Liver (tissue), 9 donors: ENCODE data around the gene TBCD. TPM values are rescaled to one million over a fixed set of nuclear protein-coding genes. Genes with fewer than 3 reads are reported as not detected.

Experiments
- DNase-seq: peaks from one replicate; pipeline ENCODE4 v3.0.0-alpha.2; 2017; ENCODE audit warnings: low spot score
- H3K27ac ChIP-seq, 2 donors: one replicate each; pipeline ENCODE4 v1.7.0; 2013; ENCODE audit warnings: inconsistent platforms in 2 of 2, low read length in 2 of 2, control low read depth in 1 of 2, low read depth in 1 of 2, mild to moderate bottlenecking in 1 of 2
- H3K27me3 ChIP-seq, 4 donors: one replicate each; pipeline versions ENCODE4 v1.6.1 to v1.7.0; 2013; ENCODE audit warnings: low read length in 3 of 4, inconsistent platforms in 1 of 4, mild to moderate bottlenecking in 1 of 4, moderate library complexity in 1 of 4; ENCODE audit not compliant: control insufficient read depth in 4 of 4, insufficient read depth in 4 of 4
- H3K36me3 ChIP-seq, 4 donors: one replicate each; pipeline versions ENCODE4 v1.6.1 to v1.7.0; 2013; ENCODE audit warnings: low read length in 3 of 4, mild to moderate bottlenecking in 3 of 4, low read depth in 1 of 4, moderate library complexity in 1 of 4; ENCODE audit not compliant: control insufficient read depth in 4 of 4, insufficient read depth in 3 of 4
- H3K4me1 ChIP-seq, 4 donors: one replicate each; pipeline versions ENCODE4 v1.6.1 to v1.7.0; 2013; ENCODE audit warnings: low read length in 3 of 4, mild to moderate bottlenecking in 3 of 4, moderate library complexity in 1 of 4; ENCODE audit not compliant: control insufficient read depth in 4 of 4, insufficient read depth in 4 of 4
- H3K4me3 ChIP-seq, 3 donors: one replicate each; pipeline versions ENCODE4 v1.6.1 to v1.7.0; 2013; ENCODE audit warnings: low read length in 3 of 3, control low read depth in 1 of 3, low read depth in 1 of 3, mild to moderate bottlenecking in 1 of 3
- H3K9ac ChIP-seq, 2 donors: one replicate each; pipeline ENCODE4 v1.7.0; 2013; ENCODE audit warnings: low read length in 2 of 2, mild to moderate bottlenecking in 2 of 2, moderate library complexity in 2 of 2, control low read depth in 1 of 2, low read depth in 1 of 2
- H3K9me3 ChIP-seq, 4 donors: one replicate each; pipeline versions ENCODE4 v1.6.1 to v1.7.0; 2013; ENCODE audit warnings: low read length in 3 of 4; ENCODE audit not compliant: control insufficient read depth in 4 of 4
- ATF3 ChIP-seq: IDR thresholded peaks from 2 replicates; pipeline ENCODE4 v1.6.1; 2016; ENCODE audit warnings: antibody characterized with exemption
- CTCF ChIP-seq: fragments of 150-350 bp; IDR thresholded peaks from 2 replicates; pipeline ENCODE4 v1.5.1; 2017; ENCODE audit warnings: improper control_type of control experiment, low read depth, low read length; ENCODE audit not compliant: missing input control
- EGR1 ChIP-seq, 2 donors: IDR thresholded peaks; 2 replicates each; pipeline ENCODE4 v1.6.1; 2016 to 2018; ENCODE audit warnings: antibody characterized with exemption in 2 of 2, low read depth in 2 of 2
- FOXA1 ChIP-seq: IDR thresholded peaks from 2 replicates; pipeline ENCODE4 v1.6.1; 2016; ENCODE audit warnings: antibody characterized with exemption
- FOXA2 ChIP-seq: IDR thresholded peaks from 2 replicates; pipeline ENCODE4 v1.6.1; 2016; ENCODE audit warnings: antibody characterized with exemption
- GABPA ChIP-seq, 2 donors: IDR thresholded peaks in 1 of 2; conservative IDR thresholded peaks in 1 of 2; 2 replicates each; pipeline ENCODE4 v1.6.1; 2016; ENCODE audit warnings: antibody characterized with exemption in 2 of 2, mild to moderate bottlenecking in 1 of 2, moderate library complexity in 1 of 2
- HNF4A ChIP-seq, 2 donors: conservative IDR thresholded peaks; 2 replicates each; pipeline ENCODE4 v1.6.1; 2016; ENCODE audit warnings: antibody characterized with exemption in 2 of 2, mild to moderate bottlenecking in 2 of 2
- HNF4G ChIP-seq: IDR thresholded peaks from 2 replicates; pipeline ENCODE4 v1.6.1; 2016; ENCODE audit warnings: antibody characterized with exemption
- JUND ChIP-seq, 2 donors: IDR thresholded peaks; 2 replicates each; pipeline ENCODE4 v1.6.1; 2016; ENCODE audit warnings: antibody characterized with exemption in 2 of 2
- NR2F2 ChIP-seq: IDR thresholded peaks from 2 replicates; pipeline ENCODE4 v1.6.1; 2016; ENCODE audit warnings: antibody characterized with exemption
- RAD21 ChIP-seq, 2 donors: IDR thresholded peaks; 2 replicates each; pipeline ENCODE4 v1.6.1; 2016; ENCODE audit warnings: antibody characterized with exemption in 2 of 2, mild to moderate bottlenecking in 2 of 2
- REST ChIP-seq: IDR thresholded peaks from 2 replicates; pipeline ENCODE4 v1.6.1; 2016; ENCODE audit warnings: antibody characterized with exemption, mild to moderate bottlenecking
- RXRA ChIP-seq, 2 donors: IDR thresholded peaks; 2 replicates each; pipeline ENCODE4 v1.6.1; 2017 to 2018; ENCODE audit warnings: antibody characterized with exemption in 2 of 2, mild to moderate bottlenecking in 1 of 2
- SP1 ChIP-seq: IDR thresholded peaks from 2 replicates; pipeline ENCODE4 v1.6.1; 2018; ENCODE audit warnings: antibody characterized with exemption, mild to moderate bottlenecking
- TAF1 ChIP-seq: conservative IDR thresholded peaks from 2 replicates; pipeline ENCODE4 v1.6.1; 2016; ENCODE audit warnings: antibody characterized with exemption, mild to moderate bottlenecking
- YY1 ChIP-seq: IDR thresholded peaks from 2 replicates; pipeline ENCODE4 v1.6.1; 2016; ENCODE audit warnings: antibody characterized with exemption, mild to moderate bottlenecking
- WGBS: extraction: QIAGEN DNeasy Blood & Tissue Kit; methylation state at CpG from one replicate; pipeline ENCODE4 v1.1.7; 2013; 5-methylcytosine and 5-hydroxymethylcytosine counted together
- polyA plus RNA-seq, 2 donors: library from polyadenylated mRNA; stranded (reverse) in 1 of 2; unstranded in 1 of 2; fragments of 200-250 nt in 1 of 2; fragments of >200 nt in 1 of 2; fragmentation: Nextera tagmentation in 1 of 2; extraction: Ambion mirVana in 1 of 2; gene quantifications; one replicate each; pipeline versions ENCODE4 v1.2.1 to v1.2.3, GENCODE V29; 2013 to 2015
- total RNA-seq, 2 donors: library from RNA; depleted of rRNA; stranded (reverse); fragments of >200 nt; gene quantifications; one replicate each; pipeline ENCODE4 v1.2.3, GENCODE V29; 2014
- TF ChIP-seq, protein P1 (sequence below): IDR thresholded peaks from 2 replicates; pipeline ENCODE4 v1.6.1; 2016; ENCODE audit warnings: antibody characterized with exemption
- TF ChIP-seq, protein P2 (sequence below): IDR thresholded peaks from 2 replicates; pipeline ENCODE4 v1.6.1; 2016; ENCODE audit warnings: antibody characterized with exemption
- donor health status: healthy.
- donor health status: healthy.
- donor health status: healthy.
- donor health status: healthy.
- donor health status: healthy.

Gene TBCD
- total and polyA plus RNA-seq, 4 donors = 29.8 to 42.2 (median 33.0) TPM

GRCh38 chr17:82830249-82830661 lies 78.4 kb downstream of the TBCD start:
- no peak overlapping the region for H3K4me3 ChIP-seq
- no peaks in the 10 kb centered on the region for H3K9me3 ChIP-seq
- 86% methylated on average over 22 of the region's 22 CpGs for WGBS
- no peak overlapping the region for H3K27ac ChIP-seq
- TF ChIP-seq YY1 (no peak), HNF4A (conservative IDR thresholded peaks at IDR 0.05) (no peak), RAD21 (IDR thresholded peaks at IDR 0.05) (no peak), JUND (IDR thresholded peaks at IDR 0.05) (no peak), EGR1 (IDR thresholded peaks at IDR 0.05; ENCODE audit: low read depth in 2 of 2) (no peak), TAF1 (no peak), ATF3 (no peak), HNF4G (no peak), CTCF (no peak)
- H3K27me3 ChIP-seq = no peaks in the 10 kb centered on the region
- H3K9ac ChIP-seq = no peak overlapping the region
- H3K4me1 ChIP-seq = no peaks in the 10 kb centered on the region
- DNase-seq = no peak
- peaks cover 0 to 4% (median 2%) of the 10 kb centered on the region in 4 donors for H3K36me3 ChIP-seq

- WGBS = 98% methylated on average over 29 of the region's 29 CpGs
- Histone ChIP-seq H3K36me3 (peaks cover 0 to 4% (median 2%) of the 10 kb centered on the region in 4 donors), H3K9me3 (no peaks in the 10 kb centered on the region), H3K27ac (no peak overlapping the region), H3K4me3 (no peak overlapping the region), H3K4me1 (peaks cover 0 to 2% (median 0%) of the 10 kb centered on the region in 4 donors), H3K9ac (no peak overlapping the region), H3K27me3 (no peaks in the 10 kb centered on the region)
- DNase-seq = no peak
- no peak for TF ChIP-seq HNF4A (conservative IDR thresholded peaks at IDR 0.05)
- TF ChIP-seq NR2F2 = no peak
- no peak for TF ChIP-seq HNF4G
- no peak for TF ChIP-seq YY1
- no peak for TF ChIP-seq REST
- TF ChIP-seq CTCF = no peak
- TF ChIP-seq EGR1 (IDR thresholded peaks at IDR 0.05; ENCODE audit: low read depth in 2 of 2) = no peak
- TF ChIP-seq FOXA1 = no peak
- TF ChIP-seq TAF1 = no peak
- TF ChIP-seq RAD21 (IDR thresholded peaks at IDR 0.05) = no peak
- TF ChIP-seq, protein P1, sequence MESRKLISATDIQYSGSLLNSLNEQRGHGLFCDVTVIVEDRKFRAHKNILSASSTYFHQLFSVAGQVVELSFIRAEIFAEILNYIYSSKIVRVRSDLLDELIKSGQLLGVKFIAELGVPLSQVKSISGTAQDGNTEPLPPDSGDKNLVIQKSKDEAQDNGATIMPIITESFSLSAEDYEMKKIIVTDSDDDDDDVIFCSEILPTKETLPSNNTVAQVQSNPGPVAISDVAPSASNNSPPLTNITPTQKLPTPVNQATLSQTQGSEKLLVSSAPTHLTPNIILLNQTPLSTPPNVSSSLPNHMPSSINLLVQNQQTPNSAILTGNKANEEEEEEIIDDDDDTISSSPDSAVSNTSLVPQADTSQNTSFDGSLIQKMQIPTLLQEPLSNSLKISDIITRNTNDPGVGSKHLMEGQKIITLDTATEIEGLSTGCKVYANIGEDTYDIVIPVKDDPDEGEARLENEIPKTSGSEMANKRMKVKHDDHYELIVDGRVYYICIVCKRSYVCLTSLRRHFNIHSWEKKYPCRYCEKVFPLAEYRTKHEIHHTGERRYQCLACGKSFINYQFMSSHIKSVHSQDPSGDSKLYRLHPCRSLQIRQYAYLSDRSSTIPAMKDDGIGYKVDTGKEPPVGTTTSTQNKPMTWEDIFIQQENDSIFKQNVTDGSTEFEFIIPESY = no peak
- TF ChIP-seq FOXA2 = no peak
- TF ChIP-seq ATF3 = no peak
- TF ChIP-seq, protein P2, sequence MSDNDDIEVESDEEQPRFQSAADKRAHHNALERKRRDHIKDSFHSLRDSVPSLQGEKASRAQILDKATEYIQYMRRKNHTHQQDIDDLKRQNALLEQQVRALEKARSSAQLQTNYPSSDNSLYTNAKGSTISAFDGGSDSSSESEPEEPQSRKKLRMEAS = no peak
- TF ChIP-seq GABPA (IDR thresholded peaks at IDR 0.05 in 1 of 2, conservative IDR thresholded peaks at IDR 0.05 in 1 of 2) = no peak
- TF ChIP-seq RXRA (IDR thresholded peaks at IDR 0.05) = no peak
- TF ChIP-seq JUND (IDR thresholded peaks at IDR 0.05) = no peak
- TF ChIP-seq SP1 = no peak
Observed at GRCh38 chr17:82831041-82831817, 79.4 kb downstream of the TBCD start.
